Femur (tissue), 1 donor: ENCODE results near the gene CAMTA1.

Experiments used
- DNase-seq: peaks from one replicate; pipeline ENCODE4 v3.0.0-alpha.2; 2017

CAMTA1 gene

GRCh38 chr1:7047866-7048265 is 262.6 kb downstream of the CAMTA1 start:
- no peak for DNase-seq

- DNase-seq, result no peak
Measured at GRCh38 chr1:7048395-7048794, 263.1 kb downstream of the CAMTA1 start.

GRCh38 chr1:7049913-7050625 is 264.8 kb downstream of the CAMTA1 start:
- no peak for DNase-seq

GRCh38 chr1:7050751-7051665 is 265.8 kb downstream of the CAMTA1 start:
- no peak for DNase-seq

GRCh38 chr1:7052701-7053100 is 267.4 kb downstream of the CAMTA1 start:
- DNase-seq, result no peak

- peak; percentile 66 for DNase-seq
Measured at GRCh38 chr1:7060745-7061144, 275.5 kb downstream of the CAMTA1 start.

- no peak for DNase-seq
Measured at GRCh38 chr1:7062346-7063061, 277.2 kb downstream of the CAMTA1 start.

GRCh38 chr1:7063981-7064380 is 278.7 kb downstream of the CAMTA1 start:
- no peak for DNase-seq

GRCh38 chr1:7068552-7068951 is 283.3 kb downstream of the CAMTA1 start:
- DNase-seq, result no peak

- no peak for DNase-seq
Measured at GRCh38 chr1:7069931-7070330, 284.7 kb downstream of the CAMTA1 start.

- DNase-seq, result peak; percentile 73
Measured at GRCh38 chr1:7070389-7071029, 285.3 kb downstream of the CAMTA1 start.

GRCh38 chr1:7076117-7076516 is 290.9 kb downstream of the CAMTA1 start:
- DNase-seq, result no peak

- no peak for DNase-seq
Measured at GRCh38 chr1:7076572-7076971, 291.3 kb downstream of the CAMTA1 start.

- DNase-seq, result no peak
Measured at GRCh38 chr1:7077136-7077535, 291.9 kb downstream of the CAMTA1 start.

- no peak for DNase-seq
Measured at GRCh38 chr1:7077970-7078369, 292.7 kb downstream of the CAMTA1 start.

- no peak for DNase-seq
Measured at GRCh38 chr1:7079637-7080036, 294.4 kb downstream of the CAMTA1 start.

GRCh38 chr1:7084232-7084894 is 299.1 kb downstream of the CAMTA1 start:
- no peak for DNase-seq

- DNase-seq, result no peak
Measured at GRCh38 chr1:7085521-7085920, 300.3 kb downstream of the CAMTA1 start.

GRCh38 chr1:7086106-7086505 is 300.9 kb downstream of the CAMTA1 start:
- no peak for DNase-seq

- DNase-seq, result no peak
Measured at GRCh38 chr1:7087888-7088287, 302.6 kb downstream of the CAMTA1 start.

GRCh38 chr1:7089497-7089896 is 304.2 kb downstream of the CAMTA1 start:
- DNase-seq, result no peak

- no peak for DNase-seq
Measured at GRCh38 chr1:7093297-7093696, 308.0 kb downstream of the CAMTA1 start.
